Measurements from ENCODE around the gene GRK5.

GRK5 gene

DNA sequence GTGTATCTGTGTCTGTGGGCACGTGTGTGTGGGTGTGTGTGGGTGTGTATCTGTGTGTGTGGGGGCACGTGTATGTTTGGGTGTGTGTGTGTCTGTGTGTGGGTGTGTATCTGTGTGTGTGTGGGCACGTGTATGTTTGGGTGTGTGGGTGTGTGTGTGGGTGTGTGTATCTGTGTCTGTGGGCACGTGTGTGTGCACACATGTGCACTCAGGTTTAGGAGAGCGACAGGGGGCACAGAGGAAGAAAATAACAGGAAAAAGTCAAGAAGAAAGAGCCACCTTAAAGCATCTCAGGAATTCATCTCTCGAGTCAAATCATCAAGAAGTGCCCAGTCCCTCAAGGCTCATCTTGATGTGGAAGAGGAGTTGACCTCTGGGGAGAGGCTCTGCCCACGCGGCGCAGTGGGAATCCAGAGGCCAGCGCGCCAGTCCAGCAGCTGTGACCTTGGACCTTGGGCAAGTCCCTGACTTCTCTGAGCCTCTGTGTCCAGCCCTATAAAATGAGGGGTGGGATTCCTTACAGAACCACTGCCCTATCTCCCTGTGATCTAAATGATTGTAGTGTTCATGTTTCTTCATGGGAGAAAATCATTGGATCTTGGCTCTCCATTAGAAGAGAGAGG is 187.4 kb downstream of the GRK5 start:
- TF ChIP-seq POLR2AphosphoS5 (IDR thresholded peaks at IDR 0.05; ENCODE audit: low read depth, low read length) (no peak), SPI1 (IDR thresholded peaks at IDR 0.05; ENCODE audit: low read depth, low read length) (no peak), POU2F2 (IDR thresholded peaks at IDR 0.05; ENCODE audit: low read depth, low read length) (no peak), TAF1 (IDR thresholded peaks at IDR 0.05; ENCODE audit: low read depth, low read length) (no peak), PAX5 (IDR thresholded peaks at IDR 0.05; ENCODE audit: insufficient read depth, low read length, severe bottlenecking) (no peak), POLR2A (IDR thresholded peaks at IDR 0.05; ENCODE audit: low read depth, low read length) (no peak)
- DNase-seq (ENCODE audit: insufficient read length, low spot score) (no peak), FAIRE-seq (no peak)

GRCh38 chr10:119395280-119396007 is 188.1 kb downstream of the GRK5 start:
- DNase-seq (ENCODE audit: insufficient read length, low spot score), result peak; percentile 58
- TF ChIP-seq POLR2AphosphoS5 (IDR thresholded peaks at IDR 0.05; ENCODE audit: low read depth, low read length), result no peak
- peak; percentile 39 for TF ChIP-seq SPI1 (IDR thresholded peaks at IDR 0.05; ENCODE audit: low read depth, low read length)
- peak; percentile 78 for FAIRE-seq

- 0 out of 2 replicates have a peak, but pooled peaks have one; percentile 8 for TF ChIP-seq TAF1 (IDR thresholded peaks at IDR 0.05; ENCODE audit: low read depth, low read length)
- no peak for TF ChIP-seq POU2F2 (IDR thresholded peaks at IDR 0.05; ENCODE audit: low read depth, low read length)
- no peak for TF ChIP-seq POLR2A (IDR thresholded peaks at IDR 0.05; ENCODE audit: low read depth, low read length)
- no peak for DNase-seq (ENCODE audit: insufficient read length, low spot score)
These were observed 188.8 kb downstream of the GRK5 start for GRCh38 chr10:119396008-119396708.

GRCh38 chr10:119396709-119397071 is 189.3 kb downstream of the GRK5 start:
- no peak for DNase-seq (ENCODE audit: insufficient read length, low spot score)
- peak; percentile 9 for FAIRE-seq
- TF ChIP-seq TAF1 (IDR thresholded peaks at IDR 0.05; ENCODE audit: low read depth, low read length), result 0 out of 2 replicates have a peak, but pooled peaks have one; percentile 4
- no peak for TF ChIP-seq POU2F2 (IDR thresholded peaks at IDR 0.05; ENCODE audit: low read depth, low read length)
- TF ChIP-seq POLR2AphosphoS5 (IDR thresholded peaks at IDR 0.05; ENCODE audit: low read depth, low read length), result no peak
- no peak for TF ChIP-seq POLR2A (IDR thresholded peaks at IDR 0.05; ENCODE audit: low read depth, low read length)
- no peak for TF ChIP-seq SPI1 (IDR thresholded peaks at IDR 0.05; ENCODE audit: low read depth, low read length)
- TF ChIP-seq PAX5 (IDR thresholded peaks at IDR 0.05; ENCODE audit: insufficient read depth, low read length, severe bottlenecking), result no peak

More at GRCh38 chr10:119396008-119396708, 188.8 kb downstream of the GRK5 start:
- FAIRE-seq, result no peak

DNA sequence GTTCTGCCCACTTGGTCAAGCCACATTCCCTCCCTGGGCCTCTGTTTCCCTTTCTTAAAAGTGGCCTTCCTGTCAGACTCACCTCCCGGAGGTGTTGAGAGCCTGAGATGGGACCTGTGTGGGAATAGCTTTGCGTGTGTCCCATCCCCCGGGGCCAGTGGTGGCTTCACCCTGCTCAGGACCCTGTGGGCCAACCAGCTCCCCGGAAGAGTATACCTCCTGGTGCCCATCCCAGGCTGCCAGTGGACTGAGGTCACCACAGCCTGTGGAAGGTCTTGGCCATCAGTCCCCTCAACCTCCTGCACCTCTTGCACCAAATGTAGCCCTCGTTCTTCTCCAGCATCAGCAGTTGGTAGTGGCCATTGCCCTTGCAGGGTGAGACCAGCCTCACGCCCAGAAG is 190.0 kb downstream of the GRK5 start:
- FAIRE-seq (no peak), DNase-seq (ENCODE audit: insufficient read length, low spot score) (no peak)
- TF ChIP-seq TAF1 (IDR thresholded peaks at IDR 0.05; ENCODE audit: low read depth, low read length) (no peak), POU2F2 (IDR thresholded peaks at IDR 0.05; ENCODE audit: low read depth, low read length) (no peak), POLR2A (IDR thresholded peaks at IDR 0.05; ENCODE audit: low read depth, low read length) (no peak), POLR2AphosphoS5 (IDR thresholded peaks at IDR 0.05; ENCODE audit: low read depth, low read length) (no peak), SPI1 (IDR thresholded peaks at IDR 0.05; ENCODE audit: low read depth, low read length) (no peak), PAX5 (IDR thresholded peaks at IDR 0.05; ENCODE audit: insufficient read depth, low read length, severe bottlenecking) (no peak)

DNA sequence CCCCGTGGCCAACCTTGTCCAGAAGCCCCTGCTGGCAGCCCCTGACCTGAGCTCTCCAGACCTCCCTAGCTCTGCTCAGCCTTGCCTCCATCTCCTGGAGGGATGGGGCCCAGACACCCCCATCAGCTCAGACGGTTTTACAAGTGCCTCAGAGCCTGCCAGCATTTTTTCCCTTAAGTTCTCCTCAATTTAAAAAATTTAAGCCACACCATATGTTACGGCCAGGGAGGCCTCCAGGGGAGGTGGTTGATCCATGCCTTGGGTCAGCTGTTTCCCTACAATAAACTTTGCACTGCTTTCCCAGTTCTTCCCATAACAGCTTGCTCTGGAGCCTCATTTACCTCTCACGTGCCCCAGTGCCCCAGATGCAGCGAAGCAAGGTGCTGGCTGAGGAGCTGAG is 191.6 kb downstream of the GRK5 start:
- FAIRE-seq, result no peak
- TF ChIP-seq TAF1 (IDR thresholded peaks at IDR 0.05; ENCODE audit: low read depth, low read length) (no peak), PAX5 (IDR thresholded peaks at IDR 0.05; ENCODE audit: insufficient read depth, low read length, severe bottlenecking) (no peak), POU2F2 (IDR thresholded peaks at IDR 0.05; ENCODE audit: low read depth, low read length) (no peak), POLR2A (IDR thresholded peaks at IDR 0.05; ENCODE audit: low read depth, low read length) (no peak)
- no peak for DNase-seq (ENCODE audit: insufficient read length, low spot score)

DNA sequence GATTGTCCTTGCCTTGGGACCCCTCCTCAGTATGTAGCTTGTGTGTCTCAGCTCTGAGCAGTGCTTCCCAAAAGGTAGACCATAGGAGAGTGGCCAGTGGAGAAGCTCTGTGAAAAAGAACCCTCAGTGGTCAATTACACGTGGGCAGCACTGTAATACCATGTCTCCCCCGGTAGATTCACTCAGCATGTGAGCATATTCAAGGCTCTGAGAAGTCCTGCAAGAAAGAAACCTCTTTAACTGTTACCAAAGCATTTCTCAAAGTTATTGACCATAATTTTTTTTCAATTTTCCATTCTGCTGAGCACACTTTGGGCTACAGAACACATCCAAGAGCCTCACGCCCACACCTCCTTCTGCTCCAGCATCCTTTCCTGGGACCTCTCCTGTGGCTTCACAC is 192.1 kb downstream of the GRK5 start:
- DNase-seq (ENCODE audit: insufficient read length, low spot score) (no peak), FAIRE-seq (no peak)
- TF ChIP-seq PAX5 (IDR thresholded peaks at IDR 0.05; ENCODE audit: insufficient read depth, low read length, severe bottlenecking) (no peak), POLR2A (IDR thresholded peaks at IDR 0.05; ENCODE audit: low read depth, low read length) (no peak), POU2F2 (IDR thresholded peaks at IDR 0.05; ENCODE audit: low read depth, low read length) (no peak), SPI1 (IDR thresholded peaks at IDR 0.05; ENCODE audit: low read depth, low read length) (no peak), TAF1 (IDR thresholded peaks at IDR 0.05; ENCODE audit: low read depth, low read length) (no peak), POLR2AphosphoS5 (IDR thresholded peaks at IDR 0.05; ENCODE audit: low read depth, low read length) (no peak)

- FAIRE-seq, result no peak
- TF ChIP-seq TAF1 (IDR thresholded peaks at IDR 0.05; ENCODE audit: low read depth, low read length) (no peak), POU2F2 (IDR thresholded peaks at IDR 0.05; ENCODE audit: low read depth, low read length) (no peak), PAX5 (IDR thresholded peaks at IDR 0.05; ENCODE audit: insufficient read depth, low read length, severe bottlenecking) (no peak), POLR2A (IDR thresholded peaks at IDR 0.05; ENCODE audit: low read depth, low read length) (no peak), POLR2AphosphoS5 (IDR thresholded peaks at IDR 0.05; ENCODE audit: low read depth, low read length) (no peak)
- DNase-seq (ENCODE audit: insufficient read length, low spot score), result no peak
These were observed 194.5 kb downstream of the GRK5 start for GRCh38 chr10:119401671-119402395.

GRCh38 chr10:119403921-119404320 is 196.6 kb downstream of the GRK5 start:
- DNase-seq (ENCODE audit: insufficient read length, low spot score) (no peak), FAIRE-seq (no peak)
- no peak for TF ChIP-seq SPI1 (IDR thresholded peaks at IDR 0.05; ENCODE audit: low read depth, low read length)
